DOHH2 (cell line): ENCODE results near the gene CHKB.

Experiments used
- H3F3A ChIP-seq: fragments of 200-600 bp; sonication (generic), shearing (Covaris generic); 2 replicates; pipeline ENCODE4 v1.6.0; 2016; ENCODE audit warnings: antibody characterized with exemption, mild to moderate bottlenecking; ENCODE audit not compliant: control insufficient read depth, insufficient read depth
- H3K27ac ChIP-seq: fragments of 200-600 bp; sonication (generic); 2 replicates; pipeline ENCODE4 v1.5.1; 2014; ENCODE audit warnings: low read depth, mild to moderate bottlenecking, low read length, moderate library complexity
- H3K27me3 ChIP-seq: fragments of 200-600 bp; sonication (generic); 2 replicates; pipeline ENCODE4 v1.6.1; 2014; ENCODE audit warnings: mild to moderate bottlenecking, low read length, mixed read lengths; ENCODE audit not compliant: control insufficient read depth
- H3K36me3 ChIP-seq: fragments of 200-600 bp; sonication (generic); 2 replicates; pipeline ENCODE4 v1.6.1; 2014; ENCODE audit warnings: mild to moderate bottlenecking, low read length, moderate library complexity, mixed read lengths; ENCODE audit not compliant: control insufficient read depth
- H3K4me1 ChIP-seq: fragments of 200-600 bp; sonication (generic); 2 replicates; pipeline ENCODE4 v1.6.1; 2014; ENCODE audit warnings: mild to moderate bottlenecking, low read length, mixed read lengths; ENCODE audit not compliant: control insufficient read depth
- H3K4me2 ChIP-seq: fragments of 200-600 bp; sonication (generic); 2 replicates; pipeline ENCODE4 v1.6.0; 2014; ENCODE audit warnings: mild to moderate bottlenecking, low read length, moderate library complexity
- H3K4me3 ChIP-seq: fragments of 200-600 bp; sonication (generic); 2 replicates; pipeline ENCODE4 v1.5.1; 2014; ENCODE audit warnings: mild to moderate bottlenecking, low read length, mixed read lengths
- H3K79me2 ChIP-seq: fragments of 200-600 bp; sonication (generic); 2 replicates; pipeline ENCODE4 v1.6.1; 2014; ENCODE audit warnings: mild to moderate bottlenecking, low read length, mixed read lengths; ENCODE audit not compliant: control insufficient read depth
- H3K9me2 ChIP-seq: fragments of 200-600 bp; sonication (generic); replicated peaks from 2 replicates; pipeline ENCODE4 v1.6.1; 2014; ENCODE audit warnings: mild to moderate bottlenecking, low read length, mixed read lengths; ENCODE audit not compliant: control insufficient read depth
- H3K9me3 ChIP-seq: fragments of 200-600 bp; sonication (generic); 2 replicates; pipeline ENCODE4 v1.6.1; 2014; ENCODE audit warnings: antibody characterized with exemption, low read length, mixed read lengths; ENCODE audit not compliant: control insufficient read depth, insufficient read depth
- H4K20me1 ChIP-seq: fragments of 200-600 bp; sonication (generic); 2 replicates; pipeline ENCODE4 v1.6.0; 2014; ENCODE audit warnings: low read depth, mild to moderate bottlenecking, antibody characterized with exemption, low read length, moderate library complexity; ENCODE audit not compliant: control insufficient read depth, insufficient read depth
- CTCF ChIP-seq: fragments of 200-600 bp; sonication (generic); IDR thresholded peaks from one replicate; pipeline ENCODE4 v1.5.1; 2014; ENCODE audit warnings: antibody characterized with exemption, mild to moderate bottlenecking, low read depth, low read length; ENCODE audit not compliant: poor library complexity, severe bottlenecking
- EZH2phosphoT487 ChIP-seq: fragments of 200-600 bp; sonication (generic); IDR thresholded peaks from 2 replicates; pipeline ENCODE4 v1.6.1; 2017; ENCODE audit warnings: borderline replicate concordance, mild to moderate bottlenecking, antibody characterized with exemption, low read length, moderate library complexity, mixed read lengths

The CHKB gene

GRCh38 chr22:50603511-50604255 lies 21.0 kb upstream of the CHKB start:
- no peaks in the 10 kb centered on the region for H3K36me3 ChIP-seq
- H3K4me3 ChIP-seq: no peak overlapping the region
- H3K9me3 ChIP-seq: no peaks in the 10 kb centered on the region
- no peak overlapping the region for H3K27ac ChIP-seq
- no peaks in the 10 kb centered on the region for H3K9me2 ChIP-seq
- H3K27me3 ChIP-seq: peaks cover 38% of the 10 kb centered on the region
- H3K79me2 ChIP-seq: no peaks in the 10 kb centered on the region
- 0 out of 2 replicates have a peak, but pooled peaks cover 6% of the 10 kb centered on the region for H3F3A ChIP-seq
- no peak for TF ChIP-seq EZH2phosphoT487
- no peak for TF ChIP-seq CTCF
- H4K20me1 ChIP-seq: no peaks in the 10 kb centered on the region
- peaks cover 7% of the 10 kb centered on the region for H3K4me1 ChIP-seq
- no peak overlapping the region for H3K4me2 ChIP-seq

- 0 out of 2 replicates have a peak, but pooled peaks cover 6% of the 10 kb centered on the region for H3F3A ChIP-seq
- TF ChIP-seq EZH2phosphoT487 (no peak), CTCF (no peak)
Measured at GRCh38 chr22:50602338-50602700, 19.7 kb upstream of the CHKB start.

GRCh38 chr22:50601669-50602337 lies 19.2 kb upstream of the CHKB start:
- Histone ChIP-seq H3K36me3 (no peaks in the 10 kb centered on the region), H3K4me3 (no peak overlapping the region), H3K27ac (no peak overlapping the region), H3K79me2 (no peaks in the 10 kb centered on the region), H3K4me2 (no peak overlapping the region), H4K20me1 (no peaks in the 10 kb centered on the region), H3K4me1 (peaks cover 7% of the 10 kb centered on the region), H3K27me3 (peaks cover 28% of the 10 kb centered on the region), H3F3A (0 out of 2 replicates have a peak, but pooled peaks cover 6% of the 10 kb centered on the region), H3K9me3 (no peaks in the 10 kb centered on the region), H3K9me2 (no peaks in the 10 kb centered on the region)
- TF ChIP-seq CTCF (no peak), EZH2phosphoT487 (no peak)

More at GRCh38 chr22:50602338-50602700, 19.7 kb upstream of the CHKB start:
- H3K4me3 ChIP-seq: no peak overlapping the region
- peaks cover 7% of the 10 kb centered on the region for H3K4me1 ChIP-seq
- H3K9me3 ChIP-seq: no peaks in the 10 kb centered on the region
- H3K27ac ChIP-seq: no peak overlapping the region
- H3K4me2 ChIP-seq: no peak overlapping the region
- H3K9me2 ChIP-seq: no peaks in the 10 kb centered on the region
- no peaks in the 10 kb centered on the region for H3K79me2 ChIP-seq
- no peaks in the 10 kb centered on the region for H3K36me3 ChIP-seq
- H3K27me3 ChIP-seq: peaks cover 32% of the 10 kb centered on the region
- no peaks in the 10 kb centered on the region for H4K20me1 ChIP-seq
